ENCODE data around the gene LZIC. TPM values are rescaled to one million over a fixed set of nuclear protein-coding genes. Genes with fewer than 3 reads are reported as not detected.

Gene LZIC
- total and polyA plus RNA-seq, 9 of the 15 experiments (the other 6 are each of a cell fraction or from before 2014, with no cell fraction given), result 32.9 to 109 (median 61.7) TPM

- TF ChIP-seq HDAC2 (IDR thresholded peaks at IDR 0.05), result 0 out of 2 replicates have a peak, but pooled peaks have one; percentile 72
- TF ChIP-seq CBX1 (IDR thresholded peaks at IDR 0.05; ENCODE audit: low read depth), result peak; percentile 48; the same call in 1 of the 2 replicates
- TF ChIP-seq, protein P1, sequence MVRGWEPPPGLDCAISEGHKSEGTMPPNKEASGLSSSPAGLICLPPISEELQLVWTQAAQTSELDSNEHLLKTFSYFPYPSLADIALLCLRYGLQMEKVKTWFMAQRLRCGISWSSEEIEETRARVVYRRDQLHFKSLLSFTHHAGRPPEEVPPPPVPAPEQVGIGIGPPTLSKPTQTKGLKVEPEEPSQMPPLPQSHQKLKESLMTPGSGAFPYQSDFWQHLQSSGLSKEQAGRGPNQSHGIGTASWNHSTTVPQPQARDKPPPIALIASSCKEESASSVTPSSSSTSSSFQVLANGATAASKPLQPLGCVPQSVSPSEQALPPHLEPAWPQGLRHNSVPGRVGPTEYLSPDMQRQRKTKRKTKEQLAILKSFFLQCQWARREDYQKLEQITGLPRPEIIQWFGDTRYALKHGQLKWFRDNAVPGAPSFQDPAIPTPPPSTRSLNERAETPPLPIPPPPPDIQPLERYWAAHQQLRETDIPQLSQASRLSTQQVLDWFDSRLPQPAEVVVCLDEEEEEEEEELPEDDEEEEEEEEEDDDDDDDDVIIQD (CRISPR knock-in tag; IDR thresholded peaks at IDR 0.05), result no peak
- no peak for TF ChIP-seq CBX8 (IDR thresholded peaks at IDR 0.05; ENCODE audit: borderline replicate concordance, extremely low read depth, low read depth, low read length, poor library complexity, severe bottlenecking)
- no peak for TF ChIP-seq GTF2F1 (IDR thresholded peaks at IDR 0.05; ENCODE audit: low read depth, low read length)
- no peak for TF ChIP-seq ZNF274 (IDR thresholded peaks at IDR 0.05; ENCODE audit: borderline replicate concordance, low read depth, low read length)
- no peak for TF ChIP-seq MYC (IDR thresholded peaks at IDR 0.05; ENCODE audit: low read depth, low read length)
- no peak for TF ChIP-seq MYC (CRISPR knock-in tag; IDR thresholded peaks at IDR 0.05; ENCODE audit: borderline replicate concordance, low read depth)
- no peak for TF ChIP-seq TEAD1 (CRISPR knock-in tag; IDR thresholded peaks at IDR 0.05)
- TF ChIP-seq RAD21 (CRISPR knock-in tag; conservative IDR thresholded peaks at IDR 0.05 in 1 of 2, IDR thresholded peaks at IDR 0.05 in 1 of 2), result no peak
- TF ChIP-seq HEY1 (CRISPR knock-in tag; IDR thresholded peaks at IDR 0.05; ENCODE audit: borderline replicate concordance), result no peak
- TF ChIP-seq, protein P2, sequence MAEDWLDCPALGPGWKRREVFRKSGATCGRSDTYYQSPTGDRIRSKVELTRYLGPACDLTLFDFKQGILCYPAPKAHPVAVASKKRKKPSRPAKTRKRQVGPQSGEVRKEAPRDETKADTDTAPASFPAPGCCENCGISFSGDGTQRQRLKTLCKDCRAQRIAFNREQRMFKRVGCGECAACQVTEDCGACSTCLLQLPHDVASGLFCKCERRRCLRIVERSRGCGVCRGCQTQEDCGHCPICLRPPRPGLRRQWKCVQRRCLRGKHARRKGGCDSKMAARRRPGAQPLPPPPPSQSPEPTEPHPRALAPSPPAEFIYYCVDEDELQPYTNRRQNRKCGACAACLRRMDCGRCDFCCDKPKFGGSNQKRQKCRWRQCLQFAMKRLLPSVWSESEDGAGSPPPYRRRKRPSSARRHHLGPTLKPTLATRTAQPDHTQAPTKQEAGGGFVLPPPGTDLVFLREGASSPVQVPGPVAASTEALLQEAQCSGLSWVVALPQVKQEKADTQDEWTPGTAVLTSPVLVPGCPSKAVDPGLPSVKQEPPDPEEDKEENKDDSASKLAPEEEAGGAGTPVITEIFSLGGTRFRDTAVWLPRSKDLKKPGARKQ (CRISPR knock-in tag; IDR thresholded peaks at IDR 0.05), result no peak
- no peak for TF ChIP-seq GATA2 (CRISPR knock-in tag; IDR thresholded peaks at IDR 0.05)
- TF ChIP-seq MEIS2 (IDR thresholded peaks at IDR 0.05; ENCODE audit: partially characterized antibody), result no peak
- TF ChIP-seq PCBP2 (IDR thresholded peaks at IDR 0.05; ENCODE audit: low read depth, low read length, poor library complexity, severe bottlenecking), result no peak
- no peak for TF ChIP-seq NRF1 (conservative IDR thresholded peaks at IDR 0.05 in 1 of 2, IDR thresholded peaks at IDR 0.05 in 1 of 2)
- no peak for TF ChIP-seq DDX20 (tag; IDR thresholded peaks at IDR 0.05; ENCODE audit: low read depth)
- no peak for TF ChIP-seq ZC3H8 (IDR thresholded peaks at IDR 0.05)
- TF ChIP-seq, protein P3, sequence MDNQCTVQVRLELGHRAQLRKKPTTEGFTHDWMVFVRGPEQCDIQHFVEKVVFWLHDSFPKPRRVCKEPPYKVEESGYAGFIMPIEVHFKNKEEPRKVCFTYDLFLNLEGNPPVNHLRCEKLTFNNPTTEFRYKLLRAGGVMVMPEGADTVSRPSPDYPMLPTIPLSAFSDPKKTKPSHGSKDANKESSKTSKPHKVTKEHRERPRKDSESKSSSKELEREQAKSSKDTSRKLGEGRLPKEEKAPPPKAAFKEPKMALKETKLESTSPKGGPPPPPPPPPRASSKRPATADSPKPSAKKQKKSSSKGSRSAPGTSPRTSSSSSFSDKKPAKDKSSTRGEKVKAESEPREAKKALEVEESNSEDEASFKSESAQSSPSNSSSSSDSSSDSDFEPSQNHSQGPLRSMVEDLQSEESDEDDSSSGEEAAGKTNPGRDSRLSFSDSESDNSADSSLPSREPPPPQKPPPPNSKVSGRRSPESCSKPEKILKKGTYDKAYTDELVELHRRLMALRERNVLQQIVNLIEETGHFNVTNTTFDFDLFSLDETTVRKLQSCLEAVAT (IDR thresholded peaks at IDR 0.05), result no peak
- TF ChIP-seq NR3C1 (CRISPR knock-in tag; IDR thresholded peaks at IDR 0.05), result no peak
- no peak for TF ChIP-seq SRSF9 (IDR thresholded peaks at IDR 0.05; ENCODE audit: borderline replicate concordance, low read depth, low read length)
- TF ChIP-seq RFX1 (IDR thresholded peaks at IDR 0.05), result no peak
These were observed 56.1 kb downstream of the LZIC start (continued) for GRCh38 chr1:9887070-9887469.

All from K562 (cell line).